GM18517 (cell line): ENCODE data around the gene TREML1.
"Not testable (repeated sequence)": the region's sequence is repeated elsewhere in the genome, so short reads cannot be mapped to it uniquely, and the experiment has no call there.

ENCODE experiments used
- ATAC-seq: cut with Tn5 transposase; IDR thresholded peaks from one replicate; pipeline ENCODE4 v1.9.1; 2021; ENCODE audit warnings: mild to moderate bottlenecking, moderate library complexity; ENCODE audit not compliant: unreplicated experiment

The TREML1 gene

DNA sequence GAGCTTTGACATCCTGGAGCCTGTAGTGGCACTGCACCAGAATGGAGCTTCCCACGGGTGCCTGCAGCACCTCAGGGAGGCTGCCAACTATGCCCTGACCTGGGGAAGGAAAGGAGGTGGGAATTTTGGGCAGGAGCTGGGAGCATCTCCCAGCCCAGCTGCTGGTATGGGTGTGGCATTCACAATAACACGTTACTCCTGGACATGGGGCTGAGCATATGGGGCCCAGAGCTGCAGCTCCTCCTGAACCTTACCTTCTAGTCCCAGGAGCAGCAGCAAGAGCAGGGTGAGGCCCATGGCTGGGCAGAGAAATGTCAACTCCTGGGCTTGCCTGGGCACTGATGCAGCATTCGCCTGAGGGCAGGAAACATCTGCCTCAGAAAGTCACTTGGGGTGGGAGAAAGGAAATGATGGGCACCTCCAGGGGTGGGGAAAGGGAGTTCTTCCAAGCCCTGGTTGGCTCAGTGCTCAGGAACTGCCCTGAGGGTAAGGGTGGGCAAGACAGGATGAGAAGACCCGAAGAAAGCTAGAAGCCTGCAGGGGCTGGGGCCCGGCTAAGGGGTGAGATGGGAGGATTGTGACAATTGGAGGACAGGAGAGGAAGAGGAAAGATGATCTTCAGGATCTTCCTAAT lies at the start of gene TREML1:
TSS of gene TREML1 (minus strand) at position 356 of the 634 bp plus-strand sequence. CDS start at position 297, 59 bp downstream.
- no peak for ATAC-seq

DNA sequence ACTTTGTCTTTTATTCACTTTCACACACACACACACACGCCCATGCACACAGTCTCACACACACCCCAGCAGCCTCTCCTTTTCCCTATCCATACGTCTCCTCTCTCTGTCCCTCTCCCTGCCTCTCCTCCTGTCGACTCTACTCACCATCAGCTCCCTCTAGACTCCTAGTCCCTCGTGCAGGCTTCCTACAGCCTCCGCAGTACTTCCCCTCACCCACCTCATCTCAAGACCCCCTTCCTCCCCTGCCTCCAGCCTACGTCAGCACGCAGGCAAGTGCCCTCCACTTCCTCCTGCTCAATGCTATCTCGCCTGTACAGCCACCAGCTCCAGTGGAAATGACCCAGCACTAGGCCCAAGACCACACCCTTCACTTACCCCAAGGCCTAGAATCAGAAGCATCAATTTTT lies 47.6 kb upstream of the TREML1 start:
- no peak for ATAC-seq

DNA sequence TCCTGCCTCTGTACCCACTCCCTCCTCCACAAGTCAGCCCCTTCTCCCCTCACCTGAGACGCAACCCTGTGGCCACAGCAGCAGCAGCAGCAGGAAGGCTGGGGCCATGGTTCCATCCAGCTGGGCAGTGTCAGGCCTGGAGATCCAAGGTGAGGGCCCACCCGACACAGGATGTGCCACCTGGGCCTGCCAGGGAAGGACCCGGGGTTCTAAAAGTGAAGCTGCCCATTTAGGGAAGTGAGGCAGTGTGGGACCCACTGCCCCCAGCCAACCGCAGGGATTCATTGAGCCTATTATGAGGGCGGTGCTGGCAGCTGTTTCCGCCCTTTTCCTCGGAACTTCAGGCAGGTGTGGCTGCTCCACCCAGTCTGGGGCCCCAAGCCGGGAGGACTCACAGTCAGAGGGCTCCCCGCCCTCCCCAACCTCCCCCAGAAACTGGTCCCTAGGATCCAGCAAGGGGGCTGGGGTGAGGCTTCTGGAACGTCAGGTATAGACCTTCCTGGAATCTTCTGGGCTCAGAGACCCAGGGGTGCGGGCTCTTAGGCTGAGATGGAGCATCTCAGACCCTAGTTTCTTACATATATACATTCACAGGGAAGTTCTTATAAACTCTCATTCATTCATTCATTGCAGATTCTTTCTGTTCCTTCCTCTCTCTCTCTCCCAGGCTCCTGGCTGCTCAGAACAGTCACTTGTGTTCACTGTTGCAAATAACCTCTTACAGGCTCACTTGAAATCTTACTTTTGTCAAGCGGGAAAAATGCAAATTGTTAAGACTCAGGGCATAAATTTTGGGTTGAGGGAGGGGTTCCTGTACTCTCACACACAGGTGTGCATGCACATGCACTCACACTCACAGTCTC lies 47.0 kb upstream of the TREML1 start, which contains the start of gene TREML2:
TSS of gene TREML2 (minus strand) at position 249 of the 863 bp plus-strand sequence. CDS start at position 108, 141 bp downstream.
- ATAC-seq: no peak

GRCh38 chr6:41200296-41200900 lies 46.3 kb upstream of the TREML1 start:
- no peak for ATAC-seq

GRCh38 chr6:41199552-41200246 lies 45.6 kb upstream of the TREML1 start:
- no peak for ATAC-seq

DNA sequence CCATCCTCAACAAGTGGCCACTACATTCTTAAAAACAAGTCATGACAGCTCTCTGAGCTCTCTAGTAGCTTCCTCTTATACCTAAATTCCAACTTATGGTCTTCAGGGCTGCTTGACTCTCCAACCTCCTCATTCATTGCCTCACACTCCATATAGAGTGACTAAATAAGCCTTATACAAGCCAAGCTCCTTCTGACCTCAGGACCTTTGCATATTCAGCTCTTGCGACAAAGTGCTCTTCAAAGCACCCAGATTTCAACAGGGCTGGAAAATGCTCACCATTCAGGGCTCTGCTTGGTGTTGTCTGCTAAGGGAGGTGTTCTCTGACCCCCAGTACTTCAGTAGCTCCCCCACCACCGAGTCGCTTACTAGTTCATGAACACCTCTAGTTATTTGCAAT lies 43.1 kb upstream of the TREML1 start:
- no peak for ATAC-seq

DNA sequence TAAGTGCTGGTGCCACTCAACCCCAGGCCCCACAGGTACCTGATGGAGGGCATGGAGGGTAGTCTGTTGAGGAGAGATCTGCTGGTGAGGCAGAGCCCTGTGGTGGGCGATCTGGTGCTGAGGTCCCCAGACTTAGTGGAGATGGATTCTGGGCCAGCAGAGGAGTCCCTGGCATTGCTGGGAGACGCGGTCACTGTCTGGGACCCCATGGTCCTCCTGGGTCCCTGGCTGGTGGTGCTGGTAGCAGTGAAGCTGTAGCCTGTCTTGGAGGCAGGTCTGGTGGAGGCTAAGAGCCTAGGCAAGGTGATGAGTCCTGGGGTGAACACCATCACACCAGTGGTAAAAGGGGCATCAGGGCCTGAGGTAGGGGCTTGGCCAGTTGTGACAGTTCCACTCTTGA lies 40.2 kb upstream of the TREML1 start:
- ATAC-seq: no peak

DNA sequence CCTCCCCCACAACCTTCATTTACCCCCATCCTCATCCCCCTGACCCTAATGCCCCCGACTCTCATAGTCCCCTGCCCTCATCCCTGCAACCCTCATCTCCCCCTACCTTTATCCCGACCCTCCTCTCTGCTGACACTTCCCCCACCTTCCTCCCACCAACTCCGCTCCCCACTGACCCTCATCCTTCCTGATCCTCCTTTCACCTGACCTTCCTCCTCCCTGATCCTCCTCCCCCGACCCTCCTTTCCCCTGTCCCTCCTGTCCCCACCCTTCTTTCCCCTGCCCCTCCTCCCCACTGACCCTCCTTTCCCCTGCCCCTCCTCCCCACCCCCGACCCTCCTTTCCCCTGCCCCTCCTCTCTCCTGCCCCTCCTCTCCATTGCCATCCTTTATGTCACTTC lies 39.7 kb upstream of the TREML1 start:
- no peak for ATAC-seq

GRCh38 chr6:41193171-41193734 lies 39.1 kb upstream of the TREML1 start:
- no peak for ATAC-seq

- ATAC-seq: no peak
Measured at GRCh38 chr6:41191569-41191968, 37.4 kb upstream of the TREML1 start.

GRCh38 chr6:41190791-41191190 lies 36.6 kb upstream of the TREML1 start:
- no peak for ATAC-seq

- no peak for ATAC-seq
Measured at GRCh38 chr6:41189967-41190366, 35.8 kb upstream of the TREML1 start.

GRCh38 chr6:41189046-41189445 lies 34.9 kb upstream of the TREML1 start:
- ATAC-seq: not testable (repeated sequence)

GRCh38 chr6:41187924-41188886 lies 34.1 kb upstream of the TREML1 start:
- ATAC-seq: no peak

GRCh38 chr6:41186031-41186562 lies 31.9 kb upstream of the TREML1 start:
- no peak for ATAC-seq

- ATAC-seq: no peak
Measured at GRCh38 chr6:41184761-41185160, 30.6 kb upstream of the TREML1 start.

GRCh38 chr6:41182069-41183034 lies 28.2 kb upstream of the TREML1 start:
- ATAC-seq: no peak

- no peak for ATAC-seq
Measured at GRCh38 chr6:41181566-41181965, 27.4 kb upstream of the TREML1 start.
